T-cell (primary cell): ENCODE data around the gene PSMD11. TPM values are rescaled to one million over a fixed set of nuclear protein-coding genes. Genes with fewer than 3 reads are reported as not detected.
A peak's percentile ranks its signal among the peaks of the same experiment; 100 is the strongest.

Source experiments
- ATAC-seq, 4 experiments: fragments of 200-7000 bp in 3 of 4; fragments of 150-1000 bp in 1 of 4; cut with Tn5 transposase; replicated peaks in 1 of 4; 1 replicate in 3 of 4; 2 replicates in 1 of 4; pipeline ENCODE4 v1.10.0; 2021; ENCODE audit warnings: moderate library complexity in 3 of 4, mild to moderate bottlenecking in 2 of 4, moderate number of reproducible peaks in 1 of 4
- CTCF ChIA-PET, 2 donors: fragments of 300-600 bp; sonication (Branson Sonifier 250); formaldehyde crosslinking; loops; one replicate each; lab custom pipeline; 2022; ENCODE audit warnings: antibody characterized with exemption in 2 of 2; lab: Charles Lee
- POLR2A ChIA-PET, 2 donors: fragments of 300-600 bp; sonication (Branson Sonifier 250); formaldehyde crosslinking; loops; one replicate each; lab custom pipeline; 2022; ENCODE audit warnings: antibody characterized with exemption in 2 of 2; lab: Charles Lee
- DNase-seq, 35 experiments: peaks; one replicate each; pipeline versions ENCODE4 v3.0.0 to v3.0.0-alpha.2; 2013 to 2023
- H3K27ac ChIP-seq: one replicate; pipeline ENCODE4 v1.5.1; 2013; ENCODE audit warnings: low read length
- H3K27me3 ChIP-seq, 2 experiments: replicated peaks in 1 of 2; 1 replicate in 1 of 2; 2 replicates in 1 of 2; pipeline versions ENCODE4 v1.6.1 to v1.7.0; 2013; ENCODE audit warnings: low read length in 1 of 2, mixed read lengths in 1 of 2; ENCODE audit not compliant: control insufficient read depth in 2 of 2, insufficient read depth in 2 of 2; ENCODE audit errors: extremely low read depth in 1 of 2
- H3K36me3 ChIP-seq, 2 donors: 1 replicate in 1 of 2; 2 replicates in 1 of 2; pipeline versions ENCODE4 v1.6.1 to v1.7.0; 2013; ENCODE audit warnings: low read length in 1 of 2; ENCODE audit not compliant: control insufficient read depth in 2 of 2, insufficient read depth in 1 of 2; ENCODE audit errors: extremely low read depth in 1 of 2
- H3K4me1 ChIP-seq, 2 experiments: 1 replicate in 1 of 2; 2 replicates in 1 of 2; pipeline versions ENCODE4 v1.6.1 to v1.7.0; 2013; ENCODE audit warnings: low read length in 2 of 2, mixed read lengths in 1 of 2; ENCODE audit not compliant: insufficient read depth in 2 of 2, control insufficient read depth in 1 of 2; ENCODE audit errors: extremely low read depth in 1 of 2
- H3K4me3 ChIP-seq, 2 donors: 1 replicate in 1 of 2; 2 replicates in 1 of 2; pipeline versions ENCODE4 v1.5.1 to v1.7.0; 2013; ENCODE audit warnings: mild to moderate bottlenecking in 2 of 2, low read length in 1 of 2, moderate library complexity in 1 of 2; ENCODE audit not compliant: control insufficient read depth in 1 of 2; ENCODE audit errors: extremely low read depth in 1 of 2
- H3K9me3 ChIP-seq: 2 replicates; pipeline ENCODE4 v1.7.0; 2013
- H3K27ac Mint-ChIP-seq, 2 donors: one replicate each; pipeline ENCODE4 v1.8.0; 2020 to 2021; ENCODE audit warnings: mild to moderate bottlenecking in 2 of 2, mixed read lengths in 2 of 2
- H3K27me3 Mint-ChIP-seq, 2 donors: one replicate each; pipeline ENCODE4 v1.8.0; 2021 to 2022; ENCODE audit warnings: mixed read lengths in 2 of 2
- H3K36me3 Mint-ChIP-seq: one replicate; pipeline ENCODE4 v1.8.0; 2021; ENCODE audit warnings: mixed read lengths
- H3K4me1 Mint-ChIP-seq, 3 donors: one replicate each; pipeline ENCODE4 v1.8.0; 2020 to 2022; ENCODE audit warnings: mixed read lengths in 3 of 3, mild to moderate bottlenecking in 1 of 3
- H3K4me3 Mint-ChIP-seq, 3 donors: one replicate each; pipeline ENCODE4 v1.8.0; 2020 to 2022; ENCODE audit warnings: mild to moderate bottlenecking in 3 of 3, mixed read lengths in 3 of 3, moderate library complexity in 3 of 3
- H3K9me3 Mint-ChIP-seq, 3 donors: one replicate each; pipeline ENCODE4 v1.8.0; 2020 to 2022; ENCODE audit warnings: mixed read lengths in 3 of 3
- WGBS: methylation state at CpG from one replicate; pipeline ENCODE4 v1.1.5; 2013; ENCODE audit warnings: missing lambda C conversion rate; ENCODE audit not compliant: insufficient coverage; 5-methylcytosine and 5-hydroxymethylcytosine counted together
- total RNA-seq, 35 experiments: library from RNA in 6 of 35; stranded (reverse) in 6 of 35; fragments of 120-200 nt in 1 of 35; gene quantifications; one replicate each; pipeline versions ENCODE4 v1.2.1 to v1.2.4 and lab custom pipeline; 2013 to 2026

Gene PSMD11
- total RNA-seq, 5 donors from 2014 or later (not counting 1 experiment from before 2014, with no cell fraction given), result 56.3 to 72.8 (median 62.9) TPM

DNA sequence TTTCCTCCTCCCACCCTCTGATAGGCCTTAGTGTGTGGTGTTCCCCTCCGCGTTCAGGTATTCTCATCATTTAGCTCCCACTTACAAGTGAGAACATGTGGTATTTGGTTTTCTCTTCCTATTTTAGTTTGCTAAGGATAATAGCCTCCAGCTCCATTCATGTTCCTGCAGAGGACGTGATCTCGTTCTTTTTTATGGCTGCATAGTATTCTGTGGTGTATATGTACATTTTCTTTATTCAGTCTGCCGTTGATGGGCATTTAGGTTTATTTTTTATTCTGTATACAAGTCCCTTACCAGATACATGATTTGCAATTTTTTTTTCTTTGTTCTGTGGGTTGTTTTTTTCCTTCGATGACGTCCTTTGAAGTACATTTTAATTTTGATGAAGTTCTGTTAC lies 23.6 kb downstream of the PSMD11 start:
- Histone ChIP-seq H3K4me1 (no peaks in the 10 kb centered on the region), H3K27me3 (no peaks in the 10 kb centered on the region), H3K9me3 (no peaks in the 10 kb centered on the region), H3K27ac (no peak overlapping the region), H3K36me3 (peaks cover 4 to 80% of the 10 kb centered on the region in 2 donors), H3K4me3 (no peak overlapping the region)
- no peak for DNase-seq
- Mint-ChIP-seq H3K27ac (no peak overlapping the region), H3K36me3 (peaks cover 61% of the 10 kb centered on the region), H3K4me3 (no peak overlapping the region), H3K9me3 (no peaks in the 10 kb centered on the region), H3K27me3 (no peaks in the 10 kb centered on the region), H3K4me1 (peaks cover 0 to 3% (median 3%) of the 10 kb centered on the region in 3 donors)
- no CpG with 5 or more reads among the region's 7 CpGs for WGBS
- ChIA-PET CTCF (interaction anchor here in 1 of 2 donors (1.2 kb wide), 1 partner anchor 50 kb away, joined by 3 read pairs; no protein-coding TSS in a partner anchor), POLR2A (no interaction called here)
- ATAC-seq, result no peak

DNA sequence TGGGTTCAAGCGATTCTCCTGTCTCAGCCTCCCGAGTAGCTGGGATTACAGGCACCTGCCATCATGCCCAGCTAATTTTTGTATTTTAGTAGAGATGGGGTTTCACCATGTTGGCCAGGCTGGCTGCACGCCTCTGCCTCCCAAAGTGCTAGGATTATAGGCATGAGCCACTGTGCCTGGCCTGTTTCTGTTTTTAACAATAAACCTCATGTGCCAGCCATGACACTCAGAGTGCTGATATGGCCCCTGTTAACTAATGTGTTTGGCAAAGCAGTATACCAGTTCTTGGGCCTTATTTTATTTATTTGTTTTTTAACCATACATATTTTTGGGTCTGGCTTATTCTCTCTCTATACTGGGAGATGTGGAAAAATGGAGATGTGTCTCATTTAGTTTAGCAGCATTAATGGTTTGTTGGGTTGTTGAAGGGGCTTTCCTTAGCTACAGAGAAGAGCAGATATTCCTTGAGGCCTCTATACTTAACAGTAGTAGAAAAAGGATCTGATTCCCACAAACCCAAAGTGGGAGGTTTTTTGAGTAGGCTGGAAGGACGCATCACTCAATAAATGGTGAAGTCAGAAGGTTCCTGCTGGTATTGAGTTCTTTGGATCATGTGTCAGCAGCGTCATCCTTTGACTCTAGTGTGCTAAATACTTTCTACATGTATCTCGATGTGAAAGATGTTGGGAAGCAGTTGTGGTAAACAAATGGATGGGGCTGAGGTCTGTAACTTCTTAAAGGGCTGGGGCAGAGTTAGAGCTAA lies 26.3 kb downstream of the PSMD11 start:
- no peak overlapping the region for H3K27ac Mint-ChIP-seq
- DNase-seq, result no peak
- H3K4me1 ChIP-seq, result no peaks in the 10 kb centered on the region
- ChIA-PET POLR2A (no interaction called here), CTCF (interaction anchor here (0.5 to 2.1 kb wide), 6 partner anchors 8 to 339 kb away, joined by 3 to 15 read pairs (median 4); no protein-coding TSS in a partner anchor)
- H3K27me3 Mint-ChIP-seq, result no peaks in the 10 kb centered on the region
- no peak overlapping the region for H3K4me3 Mint-ChIP-seq
- H3K9me3 Mint-ChIP-seq, result no peaks in the 10 kb centered on the region
- H3K4me1 Mint-ChIP-seq, result peaks cover 9 to 21% (median 10%) of the 10 kb centered on the region in 3 donors
- peaks cover 4 to 84% of the 10 kb centered on the region in 2 donors for H3K36me3 ChIP-seq
- H3K36me3 Mint-ChIP-seq, result peaks cover 72% of the 10 kb centered on the region
- no peak overlapping the region for H3K4me3 ChIP-seq
- no peak for ATAC-seq
- H3K27me3 ChIP-seq, result no peaks in the 10 kb centered on the region
- 100% methylated on average over 1 of the region's 6 CpGs for WGBS
- no peaks in the 10 kb centered on the region for H3K9me3 ChIP-seq
- no peak overlapping the region for H3K27ac ChIP-seq

DNA sequence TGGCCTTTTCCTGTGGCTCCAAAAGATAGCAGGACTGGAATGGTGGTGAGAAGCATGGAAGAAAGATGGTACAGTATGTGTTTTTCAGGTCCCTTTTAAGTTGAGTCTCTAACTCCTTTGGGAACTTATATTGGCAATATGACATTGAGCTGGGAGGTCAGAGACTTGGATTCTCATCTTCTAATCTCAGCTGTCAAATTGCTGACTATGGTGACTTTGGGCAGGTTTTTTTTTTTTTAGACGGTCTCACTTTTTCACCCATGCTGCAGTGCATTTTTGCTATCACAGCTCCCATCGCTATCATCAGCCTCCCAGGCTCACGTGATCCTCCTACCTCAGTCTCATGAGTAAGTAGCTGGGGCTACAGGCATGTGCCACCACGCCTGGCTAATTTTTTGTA lies 27.3 kb downstream of the PSMD11 start:
- Histone ChIP-seq H3K9me3 (no peaks in the 10 kb centered on the region), H3K36me3 (peaks cover 4 to 88% of the 10 kb centered on the region in 2 donors), H3K27ac (no peak overlapping the region), H3K4me3 (no peak overlapping the region), H3K4me1 (no peaks in the 10 kb centered on the region), H3K27me3 (no peaks in the 10 kb centered on the region)
- ChIA-PET POLR2A (no interaction called here), CTCF (interaction anchor here (0.7 to 2.1 kb wide), 4 partner anchors 9 to 283 kb away, joined by 3 to 15 read pairs (median 4); no protein-coding TSS in a partner anchor)
- DNase-seq (no peak), ATAC-seq (no peak)
- H3K36me3 Mint-ChIP-seq, result peaks cover 71% of the 10 kb centered on the region
- no peak overlapping the region for H3K4me3 Mint-ChIP-seq
- H3K27ac Mint-ChIP-seq, result no peak overlapping the region
- WGBS, result no CpG with 5 or more reads among the region's 4 CpGs
- H3K27me3 Mint-ChIP-seq, result no peaks in the 10 kb centered on the region
- no peaks in the 10 kb centered on the region for H3K9me3 Mint-ChIP-seq
- H3K4me1 Mint-ChIP-seq, result peaks cover 6 to 21% (median 10%) of the 10 kb centered on the region in 3 donors

DNA sequence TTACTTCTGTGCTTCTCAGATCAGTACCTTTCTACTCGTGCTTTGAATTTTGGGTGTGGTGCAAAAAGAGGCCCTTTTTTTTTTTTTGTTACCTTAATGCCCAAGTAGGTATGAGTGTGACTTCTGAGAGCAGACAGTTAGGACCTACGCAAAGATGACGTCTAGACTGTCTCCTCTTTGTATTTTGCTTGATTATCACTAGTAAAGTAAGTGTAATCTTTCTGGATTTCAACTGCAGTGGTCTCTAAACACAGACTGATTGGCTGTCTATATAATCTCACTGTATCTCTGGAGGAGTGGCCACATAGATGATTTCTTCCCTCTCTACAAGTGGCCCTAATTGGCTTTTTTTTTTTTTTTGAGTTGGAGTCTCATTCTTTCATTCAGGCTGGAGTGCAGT lies 30.9 kb downstream of the PSMD11 start:
- Mint-ChIP-seq H3K4me1 (peaks cover 6 to 18% (median 10%) of the 10 kb centered on the region in 3 donors), H3K9me3 (no peaks in the 10 kb centered on the region), H3K27ac (peak overlapping the region in 1 of 2 donors; percentile 70), H3K27me3 (no peaks in the 10 kb centered on the region), H3K36me3 (peaks cover 75% of the 10 kb centered on the region), H3K4me3 (no peak overlapping the region)
- ChIA-PET POLR2A (no interaction called here), CTCF (interaction anchor here (0.7 to 2.1 kb wide), 5 partner anchors 9 to 280 kb away, joined by 4 to 7 read pairs (median 6); no protein-coding TSS in a partner anchor)
- DNase-seq, result no peak
- no peak overlapping the region for H3K4me3 ChIP-seq
- H3K27me3 ChIP-seq, result no peaks in the 10 kb centered on the region
- 60% methylated on average over 1 of the region's 3 CpGs for WGBS
- peaks cover 10 to 90% of the 10 kb centered on the region in 2 donors for H3K36me3 ChIP-seq
- ATAC-seq, result peak in 1 of 4 experiments; percentile 57
- no peaks in the 10 kb centered on the region for H3K9me3 ChIP-seq
- H3K4me1 ChIP-seq, result no peaks in the 10 kb centered on the region
- H3K27ac ChIP-seq, result no peak overlapping the region

DNA sequence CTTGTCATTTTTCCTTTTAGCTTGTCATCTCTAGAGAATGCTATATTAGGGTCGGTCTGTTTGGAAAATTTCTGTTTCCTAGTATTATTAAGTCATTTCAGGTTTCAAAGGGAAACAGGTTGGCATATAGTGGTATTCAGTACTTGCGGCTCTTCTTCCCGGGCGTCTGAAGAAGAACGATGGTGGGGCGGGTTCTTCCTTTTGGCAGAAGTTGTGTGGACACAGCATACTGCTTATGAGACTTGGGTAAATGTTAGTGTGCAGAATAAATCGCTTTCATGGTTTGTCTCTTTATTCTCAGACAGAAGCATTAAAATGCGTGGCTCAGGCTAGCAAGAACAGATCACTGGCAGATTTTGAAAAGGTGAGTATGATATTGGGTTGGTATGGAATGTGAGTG lies 32.9 kb downstream of the PSMD11 start:
- H3K27me3 ChIP-seq, result no peaks in the 10 kb centered on the region
- no peaks in the 10 kb centered on the region for H3K27me3 Mint-ChIP-seq
- no peaks in the 10 kb centered on the region for H3K9me3 Mint-ChIP-seq
- DNase-seq (no peak), ATAC-seq (no peak)
- H3K4me1 ChIP-seq, result no peaks in the 10 kb centered on the region
- no peak overlapping the region for H3K4me3 ChIP-seq
- H3K36me3 ChIP-seq, result peaks cover 5 to 90% of the 10 kb centered on the region in 2 donors
- 95% methylated on average over 3 of the region's 8 CpGs for WGBS
- ChIA-PET CTCF (interaction anchor here in 1 of 2 donors (1.2 to 1.7 kb wide), 2 partner anchors 8 to 15 kb away, joined by 4 to 7 read pairs; no protein-coding TSS in a partner anchor), POLR2A (no interaction called here)
- H3K36me3 Mint-ChIP-seq, result peaks cover 69% of the 10 kb centered on the region
- H3K4me1 Mint-ChIP-seq, result peaks cover 6 to 18% (median 10%) of the 10 kb centered on the region in 3 donors
- H3K4me3 Mint-ChIP-seq, result no peak overlapping the region
- H3K27ac ChIP-seq, result no peak overlapping the region
- peak overlapping the region in 1 of 2 donors; percentile 39 for H3K27ac Mint-ChIP-seq
- no peaks in the 10 kb centered on the region for H3K9me3 ChIP-seq

DNA sequence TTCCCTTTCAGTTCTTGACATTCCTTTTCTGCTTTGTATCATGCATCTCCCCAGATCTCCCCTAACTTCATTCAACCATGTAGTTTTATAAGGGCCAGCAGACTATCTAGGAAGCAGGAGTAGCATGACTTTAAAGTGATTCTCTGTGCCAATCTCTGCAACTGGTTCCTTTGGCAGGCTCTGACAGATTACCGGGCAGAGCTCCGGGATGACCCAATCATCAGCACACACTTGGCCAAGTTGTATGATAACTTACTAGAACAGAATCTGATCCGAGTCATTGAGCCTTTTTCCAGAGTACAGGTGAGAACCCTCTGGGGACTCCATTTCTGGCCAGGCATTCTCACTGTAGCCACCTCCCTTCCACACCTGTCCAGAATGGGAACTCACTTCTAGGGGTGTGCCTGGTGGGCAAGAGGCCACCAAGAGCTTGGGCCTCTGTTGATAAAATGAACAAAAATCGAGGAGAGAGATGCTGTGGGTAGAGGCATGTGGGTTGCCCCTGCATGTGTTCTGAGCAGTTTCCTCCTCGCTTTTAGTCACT lies 34.8 kb downstream of the PSMD11 start:
- POLR2A ChIA-PET, result no interaction called here

More for the DNA sequence above, 34.8 kb downstream of the PSMD11 start:
- Histone ChIP-seq H3K27me3 (no peaks in the 10 kb centered on the region), H3K9me3 (no peaks in the 10 kb centered on the region), H3K4me3 (no peak overlapping the region), H3K36me3 (peaks cover 5 to 85% of the 10 kb centered on the region in 2 donors), H3K27ac (no peak overlapping the region), H3K4me1 (peaks cover 0 to 7% of the 10 kb centered on the region in 2 experiments)
- Mint-ChIP-seq H3K27me3 (no peaks in the 10 kb centered on the region), H3K27ac (peak overlapping the region in 1 of 2 donors; percentile 28), H3K4me1 (peaks cover 11 to 20% (median 18%) of the 10 kb centered on the region in 3 donors), H3K4me3 (no peak overlapping the region), H3K9me3 (no peaks in the 10 kb centered on the region), H3K36me3 (peaks cover 68% of the 10 kb centered on the region)
- CTCF ChIA-PET, result interaction anchor here (0.6 to 1.3 kb wide), 2 partner anchors 10 to 13 kb away, joined by 3 to 4 read pairs; no protein-coding TSS in a partner anchor
- no peak for ATAC-seq
- 89% methylated on average over 4 of the region's 5 CpGs for WGBS
- DNase-seq, result no peak
